ENCODE measurements around the gene IGLL1.
"Not testable (repeated sequence)": the region's sequence is repeated elsewhere in the genome, so short reads cannot be mapped to it uniquely, and the experiment has no call there.

The IGLL1 gene

GRCh38 chr22:23591201-23591791 is 11.2 kb upstream of the IGLL1 start:
- DNase-seq (ENCODE audit: low read depth in 2 of 2), result peak; percentile 32 to 34

DNA sequence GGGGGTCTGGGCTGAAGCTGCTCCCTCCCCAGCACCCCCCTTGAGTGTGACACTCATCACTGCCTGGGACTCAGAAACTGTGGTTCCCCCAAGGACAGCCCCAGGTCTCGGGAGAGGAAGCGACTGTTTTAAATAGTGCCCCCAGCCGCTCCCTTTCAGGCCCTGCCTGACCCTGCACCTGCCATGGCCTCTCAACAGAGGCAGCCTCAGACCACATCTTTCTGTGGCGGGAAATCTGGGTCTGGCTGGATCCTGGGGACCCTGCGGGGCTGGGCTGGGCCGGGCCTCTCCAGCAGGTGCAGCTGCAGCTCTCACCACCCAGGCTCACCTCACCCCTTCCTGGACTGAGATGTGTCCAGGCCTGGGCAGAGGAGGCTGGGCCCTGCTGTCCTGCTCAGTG is 3.7 kb upstream of the IGLL1 start:
- no peak for DNase-seq (ENCODE audit: low read depth in 2 of 2)

- no peak for DNase-seq (ENCODE audit: low read depth in 2 of 2)
Measured at GRCh38 chr22:23583153-23583552, 3.1 kb upstream of the IGLL1 start.

DNA sequence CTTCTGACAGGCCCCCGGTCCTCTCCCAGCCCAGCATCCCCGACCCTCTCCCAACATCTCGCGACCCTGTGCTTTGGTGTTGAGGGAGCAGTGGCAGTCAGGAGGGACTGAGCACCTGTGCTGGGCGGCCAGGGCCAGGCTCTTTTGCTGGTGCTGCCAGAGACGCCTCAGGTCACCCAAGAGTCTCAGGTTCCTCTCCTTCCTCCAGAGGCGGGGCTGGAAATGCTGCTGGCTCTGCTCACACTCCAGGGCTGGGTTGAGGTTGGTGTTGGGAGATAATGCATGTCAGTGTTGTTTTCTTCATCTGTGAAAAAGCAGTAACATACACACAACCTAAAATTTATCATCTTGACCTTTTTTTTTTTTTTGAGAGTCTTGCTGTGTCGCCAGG is 1.2 kb upstream of the IGLL1 start:
- DNase-seq (ENCODE audit: low read depth in 2 of 2), result no peak

- no peak for DNase-seq (ENCODE audit: low read depth in 2 of 2)
Measured at GRCh38 chr22:23580576-23581259, 628 bp upstream of the IGLL1 start.

DNA sequence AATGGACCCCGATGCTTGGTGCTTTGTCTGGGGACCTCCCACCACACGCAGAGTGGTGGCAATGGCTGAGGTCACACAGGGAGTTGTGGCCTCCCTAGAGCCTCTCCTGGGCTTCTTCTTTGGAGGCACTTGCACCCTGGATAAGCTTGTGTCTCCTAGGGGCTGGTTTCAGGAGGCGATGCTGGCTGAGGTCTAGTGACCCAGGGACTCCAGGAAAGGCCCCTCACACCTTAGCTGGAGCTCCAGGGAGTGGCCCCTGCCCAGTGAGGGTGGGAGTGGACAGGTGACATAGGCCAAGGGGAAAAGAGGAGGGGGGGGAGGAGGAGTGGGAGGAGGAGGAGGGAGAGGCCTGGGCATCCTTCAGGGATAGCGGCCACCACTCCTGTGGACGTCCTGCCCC is 810 bp downstream of the IGLL1 start:
- DNase-seq (ENCODE audit: low read depth in 2 of 2), result no peak

DNA sequence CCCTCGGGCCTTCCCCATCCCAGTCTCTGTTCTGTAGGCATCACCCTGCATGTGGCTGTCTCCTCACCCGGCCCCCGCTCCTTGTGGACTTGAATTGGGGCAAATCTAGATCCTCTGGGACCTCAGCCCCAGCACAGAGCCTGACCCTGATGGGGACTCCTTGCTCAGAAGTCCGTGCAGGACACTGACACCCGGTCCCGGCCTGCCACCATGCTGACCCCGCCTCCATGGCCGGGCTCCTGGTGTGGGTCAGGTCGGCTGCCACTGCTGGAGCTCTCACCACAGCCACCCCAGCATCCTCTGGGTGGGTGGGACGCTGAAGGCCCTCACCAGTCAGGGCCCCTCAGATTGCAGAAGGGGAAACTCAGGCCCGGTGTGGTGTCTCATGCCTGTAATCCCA is 1.8 kb downstream of the IGLL1 start:
- DNase-seq (ENCODE audit: low read depth in 2 of 2), result no peak

GRCh38 chr22:23576681-23577080 is 3.4 kb downstream of the IGLL1 start:
- DNase-seq (ENCODE audit: low read depth in 2 of 2), result no peak

DNA sequence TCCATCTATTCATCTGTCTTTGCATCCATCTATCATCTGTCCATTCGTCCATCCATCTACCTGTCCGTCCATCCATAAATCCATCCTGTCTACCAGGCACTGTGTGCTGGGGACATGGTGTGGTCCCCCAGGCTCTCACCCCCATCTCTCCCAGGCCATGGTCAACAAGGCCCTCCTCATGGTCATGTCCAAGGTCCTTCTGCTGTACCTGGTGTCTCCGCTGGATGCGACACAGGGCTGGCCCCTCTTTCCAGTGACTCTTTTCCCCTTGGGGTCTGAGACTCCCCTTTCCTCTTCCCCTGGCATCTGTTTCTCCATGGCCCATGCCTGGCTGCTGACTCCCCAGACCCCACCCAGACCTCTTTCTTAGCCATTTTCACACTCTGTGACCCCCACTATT is 4.5 kb downstream of the IGLL1 start:
- DNase-seq (ENCODE audit: low read depth in 2 of 2), result no peak

- no peak for DNase-seq (ENCODE audit: low read depth in 2 of 2)
Measured at GRCh38 chr22:23574877-23575276, 5.2 kb downstream of the IGLL1 start.

- no peak for DNase-seq (ENCODE audit: low read depth in 2 of 2)
Measured at GRCh38 chr22:23574371-23574811, 5.7 kb downstream of the IGLL1 start.

GRCh38 chr22:23573701-23574235 is 6.3 kb downstream of the IGLL1 start:
- DNase-seq (ENCODE audit: low read depth in 2 of 2), result not testable (repeated sequence)

GRCh38 chr22:23573106-23573505 is 7.0 kb downstream of the IGLL1 start:
- DNase-seq (ENCODE audit: low read depth in 2 of 2), result not testable (repeated sequence)

DNA sequence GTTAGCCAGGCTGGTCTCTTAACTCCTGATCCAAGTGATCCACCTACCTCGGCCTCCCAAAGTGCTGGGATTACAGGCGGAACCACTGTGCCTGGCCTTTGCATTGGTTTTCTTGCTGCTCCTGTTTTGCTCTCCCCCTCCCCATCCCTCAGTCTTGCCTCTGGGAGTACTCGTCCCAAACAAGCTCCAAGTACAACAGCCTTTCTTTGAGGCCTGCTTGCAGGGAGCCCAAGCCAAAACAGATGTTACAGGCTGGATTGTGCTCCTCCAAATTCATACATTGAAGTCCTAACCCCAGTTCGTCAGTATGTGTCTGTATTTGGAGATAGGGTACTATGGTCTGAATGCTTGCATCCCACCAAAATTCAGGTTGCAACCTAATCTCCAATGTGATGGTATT is 8.6 kb downstream of the IGLL1 start:
- no peak for DNase-seq (ENCODE audit: low read depth in 2 of 2)

GRCh38 chr22:23570681-23571080 is 9.4 kb downstream of the IGLL1 start:
- no peak for DNase-seq (ENCODE audit: low read depth in 2 of 2)

DNA sequence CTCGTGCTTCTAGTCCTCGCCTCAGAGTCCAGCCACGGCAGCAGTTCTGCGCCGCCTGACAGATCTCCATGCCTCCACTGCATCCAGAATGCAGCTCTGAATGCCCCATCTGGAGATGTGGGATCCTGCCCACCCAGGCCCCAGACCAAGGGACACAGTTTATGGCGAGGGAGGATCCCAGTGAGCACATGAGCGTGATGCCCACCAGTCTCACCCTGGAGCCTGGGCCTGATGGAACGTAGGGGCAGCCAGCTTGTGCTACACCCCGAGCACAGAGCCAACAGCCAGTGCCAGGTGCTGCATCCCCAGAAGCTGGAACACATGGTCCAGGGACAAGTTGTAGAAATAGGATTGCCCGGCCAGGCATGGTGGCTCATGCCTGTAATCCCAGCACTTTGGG is 10.4 kb downstream of the IGLL1 start:
- DNase-seq (ENCODE audit: low read depth in 2 of 2), result no peak

DNA sequence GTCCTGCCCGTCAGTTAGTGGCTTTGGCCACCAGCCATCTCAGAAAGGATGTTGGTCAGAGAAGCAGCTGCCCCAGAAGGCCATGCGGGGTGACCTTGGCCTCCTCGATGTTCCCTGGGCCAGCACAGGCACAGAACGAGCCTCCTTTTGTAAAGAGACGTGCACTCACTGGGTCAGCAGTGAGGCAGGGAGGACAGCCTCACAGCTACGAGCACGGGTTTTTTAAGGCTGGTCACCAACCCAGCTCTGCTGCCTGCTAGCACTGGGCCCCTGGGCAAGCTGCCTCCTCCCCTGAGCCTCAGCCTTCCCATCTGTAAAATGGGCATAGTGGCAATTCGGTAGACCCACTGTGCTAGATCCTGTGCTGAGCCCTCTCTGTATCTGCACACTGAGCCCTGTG is 10.8 kb downstream of the IGLL1 start:
- DNase-seq (ENCODE audit: low read depth in 2 of 2), result no peak

DNA sequence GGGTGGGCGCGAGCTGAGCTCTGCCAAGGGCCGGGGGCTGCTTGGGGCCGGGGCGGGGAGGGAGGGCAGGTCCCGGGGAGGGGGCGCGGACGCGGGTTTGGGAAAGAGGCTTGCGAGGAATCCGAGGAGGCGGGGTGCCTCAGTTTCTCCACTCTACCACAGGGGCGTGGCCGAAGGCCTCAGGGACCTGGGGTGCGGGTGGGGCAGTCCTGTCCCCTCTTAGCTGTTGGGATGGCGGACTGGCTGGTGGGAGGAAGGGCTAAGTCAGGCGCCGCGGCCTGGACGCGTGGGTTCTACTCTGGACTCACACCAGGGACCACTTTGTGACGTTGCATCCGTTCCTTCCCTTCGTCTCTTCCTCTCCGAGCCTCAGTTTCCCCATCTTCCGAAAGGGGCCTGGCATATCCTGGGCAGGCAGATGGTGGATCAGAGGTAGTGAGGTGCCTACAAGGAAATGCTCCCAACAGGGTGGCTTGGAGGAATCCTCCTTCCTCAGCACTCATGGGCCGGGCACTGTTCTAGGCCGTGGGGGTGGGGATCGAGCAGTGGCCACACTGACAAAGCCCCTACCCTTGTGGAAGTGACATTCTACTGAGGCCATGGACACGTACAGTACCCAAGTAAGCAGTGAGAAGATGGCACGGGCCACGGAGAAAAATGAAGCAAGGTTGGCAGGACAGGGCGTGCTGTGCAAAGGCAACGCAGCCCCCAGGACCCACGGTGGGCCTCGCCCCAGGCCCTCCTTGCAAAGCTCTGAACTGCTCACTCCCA is 13.2 kb downstream of the IGLL1 start:
- no peak for DNase-seq (ENCODE audit: low read depth in 2 of 2)

DNA sequence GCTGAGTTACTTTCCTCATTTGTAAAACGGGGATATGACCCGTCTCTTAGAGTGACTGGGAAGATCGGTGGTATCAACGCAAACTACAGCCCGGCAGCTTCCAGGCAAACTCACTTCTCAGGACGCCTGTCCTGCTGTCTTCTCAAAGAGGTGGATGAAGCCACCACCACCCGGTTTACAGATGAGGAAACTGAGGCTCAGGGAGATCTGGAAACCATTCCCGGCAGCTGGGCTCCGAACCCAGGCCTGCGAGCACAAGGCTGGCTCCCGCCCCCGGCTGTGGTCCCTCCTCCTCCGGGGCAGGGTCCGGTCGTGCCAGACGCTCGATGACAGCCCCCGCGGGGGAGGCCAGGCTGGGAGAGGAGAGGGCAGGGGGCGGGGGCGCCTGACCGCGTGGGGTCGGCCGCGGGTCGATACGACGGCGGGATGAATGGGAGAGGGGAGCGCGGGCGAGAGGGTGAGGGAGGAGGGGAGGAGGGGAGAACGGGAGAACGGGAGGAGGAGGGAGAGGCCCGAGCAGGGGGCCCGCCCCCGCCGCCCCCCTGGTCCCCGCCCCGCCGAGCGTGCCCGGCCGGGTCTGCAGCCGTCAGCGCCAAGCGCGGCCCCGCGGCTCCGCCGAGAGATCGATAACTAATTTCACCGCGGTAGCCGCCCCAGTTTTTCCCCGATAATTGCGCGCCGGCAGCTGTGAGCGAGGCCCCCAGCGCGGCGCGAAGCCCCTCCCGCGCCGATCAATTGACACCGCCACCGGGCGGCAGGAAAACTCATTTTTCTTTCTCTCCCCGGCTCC is 14.0 kb downstream of the IGLL1 start:
- DNase-seq (ENCODE audit: low read depth in 2 of 2), result no peak

- DNase-seq (ENCODE audit: low read depth in 2 of 2), result no peak
Measured at GRCh38 chr22:23565305-23565914, 14.7 kb downstream of the IGLL1 start.

DNA sequence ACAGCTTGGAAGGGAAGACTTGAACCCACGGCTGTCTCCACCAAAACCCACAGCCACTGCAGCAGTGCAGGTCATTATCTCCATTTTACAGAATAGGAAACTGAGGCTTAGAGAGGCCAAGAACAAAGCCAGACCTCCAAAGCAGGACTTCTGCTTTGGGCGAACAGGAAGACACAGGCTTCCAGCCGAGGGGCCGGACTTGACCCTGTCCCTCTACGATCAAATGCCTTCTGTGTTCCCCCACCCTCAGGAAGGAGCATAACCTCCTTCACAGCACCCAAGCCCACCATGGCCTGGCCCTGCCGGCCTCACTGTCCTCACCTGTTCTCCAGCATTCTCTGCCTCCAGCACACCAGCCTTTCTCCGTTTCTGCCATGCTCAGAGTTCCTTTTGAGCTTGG is 15.8 kb downstream of the IGLL1 start:
- no peak for DNase-seq (ENCODE audit: low read depth in 2 of 2)

DNA sequence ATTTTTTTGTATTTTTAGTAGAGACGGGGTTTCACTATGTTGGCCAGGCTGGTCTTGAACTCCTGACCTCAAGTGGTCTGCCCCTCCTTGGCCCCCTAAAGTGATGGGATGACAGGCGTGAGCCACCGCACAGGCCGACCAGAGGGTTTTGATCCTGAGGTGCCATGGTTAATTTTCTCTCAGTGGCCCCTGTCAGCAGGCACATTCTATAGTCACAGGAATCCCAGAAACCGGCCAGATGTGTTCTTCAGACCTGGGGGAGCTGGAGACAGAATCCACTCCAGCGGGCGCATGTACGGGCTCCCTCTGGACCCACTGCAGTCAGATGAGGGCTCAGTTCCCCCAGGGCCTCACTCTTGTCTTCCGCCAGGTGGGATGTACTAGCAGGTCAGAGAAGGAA is 17.0 kb downstream of the IGLL1 start:
- DNase-seq (ENCODE audit: low read depth in 2 of 2), result no peak
